H9 (cell line): ENCODE data around the gene THPO. TPM values are rescaled to one million over a fixed set of nuclear protein-coding genes. Genes with fewer than 3 reads are reported as not detected.
"Not testable (repeated sequence)": the region's sequence is repeated elsewhere in the genome, so short reads cannot be mapped to it uniquely, and the experiment has no call there.

ENCODE experiments used
- DNase-seq: peaks from one replicate; pipeline ENCODE4 v3.0.0-alpha.2; 2017
- H2AFZ ChIP-seq: one replicate; pipeline ENCODE4 v1.6.1; 2013; ENCODE audit warnings: mild to moderate bottlenecking, low read length, control low read depth, moderate library complexity
- H2AK5ac ChIP-seq: 2 replicates; pipeline ENCODE4 v1.6.1; 2013; ENCODE audit warnings: low read length, control low read depth, mixed read lengths; ENCODE audit not compliant: insufficient read length
- H2BK120ac ChIP-seq: one replicate; pipeline ENCODE4 v1.6.1; 2013; ENCODE audit warnings: low read depth, mild to moderate bottlenecking, low read length, control low read depth, inconsistent platforms; ENCODE audit not compliant: poor library complexity, severe bottlenecking
- H2BK12ac ChIP-seq: 2 replicates; pipeline ENCODE4 v1.6.1; 2013; ENCODE audit warnings: low read length, control low read depth, mixed read lengths, low read depth; ENCODE audit not compliant: insufficient read length
- H2BK15ac ChIP-seq: 2 replicates; pipeline ENCODE4 v1.6.1; 2013; ENCODE audit warnings: low read depth, low read length, control low read depth
- H2BK20ac ChIP-seq: one replicate; pipeline ENCODE4 v1.6.1; 2013; ENCODE audit warnings: low read depth, mild to moderate bottlenecking, low read length, control low read depth, inconsistent platforms; ENCODE audit not compliant: poor library complexity, severe bottlenecking
- H2BK5ac ChIP-seq: 2 replicates; pipeline ENCODE4 v1.6.1; 2013; ENCODE audit warnings: low read length, control low read depth, mixed read lengths; ENCODE audit not compliant: insufficient read length
- H3K14ac ChIP-seq: 2 replicates; pipeline ENCODE4 v1.6.1; 2013; ENCODE audit warnings: low read length, control low read depth; ENCODE audit not compliant: insufficient read depth
- H3K18ac ChIP-seq: 2 replicates; pipeline ENCODE4 v1.6.1; 2013; ENCODE audit warnings: low read depth, mild to moderate bottlenecking, mixed read lengths, low read length, control low read depth; ENCODE audit not compliant: insufficient read length
- H3K23ac ChIP-seq: 2 replicates; pipeline ENCODE4 v1.6.1; 2013; ENCODE audit warnings: low read length, control low read depth, mixed read lengths, low read depth; ENCODE audit not compliant: insufficient read length
- H3K23me2 ChIP-seq: 2 replicates; pipeline ENCODE4 v1.6.1; 2013; ENCODE audit warnings: low read depth, mild to moderate bottlenecking, mixed read lengths, low read length, control low read depth; ENCODE audit not compliant: insufficient read length, poor library complexity, severe bottlenecking
- H3K27ac ChIP-seq: 2 replicates; pipeline ENCODE4 v1.5.1; 2013; ENCODE audit warnings: low read length, control low read depth, mixed read lengths, low read depth; ENCODE audit not compliant: insufficient read length
- H3K27me3 ChIP-seq: 2 replicates; pipeline ENCODE4 v1.6.1; 2013; ENCODE audit warnings: low read length, control low read depth, inconsistent platforms; ENCODE audit not compliant: insufficient read depth
- H3K4ac ChIP-seq: 2 replicates; pipeline ENCODE4 v1.6.1; 2013; ENCODE audit warnings: low read depth, mild to moderate bottlenecking, control low read depth, inconsistent platforms, low read length, moderate library complexity
- H3K4me1 ChIP-seq: 2 replicates; pipeline ENCODE4 v1.6.1; 2013; ENCODE audit warnings: low read length, control low read depth, inconsistent platforms; ENCODE audit not compliant: insufficient read depth
- H3K4me2 ChIP-seq: 2 replicates; pipeline ENCODE4 v1.6.1; 2013; ENCODE audit warnings: low read length, control low read depth, mixed read lengths; ENCODE audit not compliant: insufficient read length, insufficient read depth
- H3K56ac ChIP-seq: 2 replicates; pipeline ENCODE4 v1.6.1; 2013; ENCODE audit warnings: low read depth, mild to moderate bottlenecking, mixed read lengths, low read length, control low read depth; ENCODE audit not compliant: insufficient read length
- H3K79me1 ChIP-seq: 2 replicates; pipeline ENCODE4 v1.6.1; 2013; ENCODE audit warnings: low read depth, mild to moderate bottlenecking, moderate library complexity, low read length, control low read depth, inconsistent platforms; ENCODE audit not compliant: insufficient read depth, poor library complexity, severe bottlenecking
- H3K79me2 ChIP-seq: 2 replicates; pipeline ENCODE4 v1.6.1; 2013; ENCODE audit warnings: low read length, control low read depth, inconsistent platforms; ENCODE audit not compliant: insufficient read depth
- H3K9ac ChIP-seq: 2 replicates; pipeline ENCODE4 v1.6.1; 2013; ENCODE audit warnings: low read length, control low read depth, mixed read lengths; ENCODE audit not compliant: insufficient read length; ENCODE audit errors: extremely low read depth
- H3K9me3 ChIP-seq: one replicate; pipeline ENCODE4 v1.6.1; 2013; ENCODE audit warnings: low read depth, low read length, inconsistent platforms; ENCODE audit not compliant: control insufficient read depth
- H3T11ph ChIP-seq: one replicate; pipeline ENCODE4 v1.6.1; 2013; ENCODE audit warnings: mild to moderate bottlenecking, low read length, control low read depth, inconsistent platforms
- H4K20me1 ChIP-seq: one replicate; pipeline ENCODE4 v1.6.1; 2013; ENCODE audit not compliant: control insufficient read depth, insufficient read length, insufficient read depth
- H4K5ac ChIP-seq: 2 replicates; pipeline ENCODE4 v1.6.1; 2013; ENCODE audit warnings: low read depth, mild to moderate bottlenecking, mixed read lengths, low read length, control low read depth; ENCODE audit not compliant: insufficient read length
- H4K8ac ChIP-seq: replicated peaks from 2 replicates; pipeline ENCODE4 v1.6.1; 2013; ENCODE audit warnings: low read length, control low read depth, mixed read lengths, low read depth; ENCODE audit not compliant: insufficient read length
- H4K91ac ChIP-seq: 2 replicates; pipeline ENCODE4 v1.6.1; 2013; ENCODE audit warnings: low read depth, mild to moderate bottlenecking, moderate library complexity, mixed read lengths, low read length, control low read depth; ENCODE audit not compliant: insufficient read length
- H3K27ac Mint-ChIP-seq, 3 experiments: 2 replicates in 2 of 3; 3 replicates in 1 of 3; pipeline ENCODE4 v1.8.0; 2020 to 2021; ENCODE audit warnings: mixed read lengths in 3 of 3, mild to moderate bottlenecking in 1 of 3, moderate library complexity in 1 of 3
- H3K27me3 Mint-ChIP-seq: 2 replicates; pipeline ENCODE4 v1.8.0; 2021; ENCODE audit warnings: low read depth, mild to moderate bottlenecking, moderate library complexity, mixed read lengths
- H3K36me3 Mint-ChIP-seq, 3 experiments: 2 replicates in 2 of 3; 3 replicates in 1 of 3; pipeline ENCODE4 v1.8.0; 2020 to 2021; ENCODE audit warnings: low read depth in 3 of 3, mixed read lengths in 3 of 3; ENCODE audit not compliant: insufficient read depth in 1 of 3
- H3K4me1 Mint-ChIP-seq, 2 experiments: 2 replicates each; pipeline ENCODE4 v1.8.0; 2020; ENCODE audit warnings: mixed read lengths in 2 of 2
- H3K4me3 Mint-ChIP-seq, 2 experiments: 2 replicates in 1 of 2; 3 replicates in 1 of 2; pipeline ENCODE4 v1.8.0; 2020 to 2021; ENCODE audit warnings: mild to moderate bottlenecking in 2 of 2, mixed read lengths in 2 of 2, moderate library complexity in 1 of 2
- H3K9me3 Mint-ChIP-seq, 2 experiments: 2 replicates in 1 of 2; 3 replicates in 1 of 2; pipeline ENCODE4 v1.8.0; 2020; ENCODE audit warnings: mild to moderate bottlenecking in 2 of 2, mixed read lengths in 2 of 2, moderate library complexity in 1 of 2
- WGBS: extraction: QIAGEN DNeasy Blood & Tissue Kit; methylation state at CpG from one replicate; pipeline ENCODE4 v1.1.7; 2013; ENCODE audit warnings: missing lambda C conversion rate, low lambda C conversion rate, mixed read lengths; ENCODE audit not compliant: insufficient read length; ENCODE audit errors: extremely low coverage; 5-methylcytosine and 5-hydroxymethylcytosine counted together
- total RNA-seq: library from RNA; stranded (reverse); gene quantifications from 2 replicates; pipeline ENCODE4 v1.2.1, GENCODE V29; 2021
- TF ChIP-seq, protein P1 (sequence below): fragments of 200-600 bp; sonication (generic); conservative IDR thresholded peaks from 3 replicates; pipeline ENCODE4 v1.8.0; 2021; ENCODE audit warnings: antibody characterized with exemption, mild to moderate bottlenecking

The THPO gene
- total RNA-seq, 1 experiment from 2014 or later: 0.85 TPM

- H3T11ph ChIP-seq: no peak overlapping the region
- no peak overlapping the region for H3K27ac ChIP-seq
- H3K4me3 Mint-ChIP-seq: no peak overlapping the region
- H2BK5ac ChIP-seq: no peak overlapping the region
- H2AFZ ChIP-seq: no peak overlapping the region
- H2BK15ac ChIP-seq: no peak overlapping the region
- H3K27me3 ChIP-seq: no peaks in the 10 kb centered on the region
- H3K4ac ChIP-seq: no peak overlapping the region
- H3K9ac ChIP-seq: no peak overlapping the region
- H3K18ac ChIP-seq: no peak overlapping the region
- 0 out of 2 replicates have a peak, but pooled peaks cover 2% of the 10 kb centered on the region for H3K4me1 ChIP-seq
- H3K14ac ChIP-seq: no peak overlapping the region
- peaks cover 14 to 37% (median 20%) of the 10 kb centered on the region in 3 experiments for H3K36me3 Mint-ChIP-seq
- H4K20me1 ChIP-seq: peaks cover 4% of the 10 kb centered on the region
- no peak overlapping the region for H4K91ac ChIP-seq
- no peaks in the 10 kb centered on the region for H3K9me3 ChIP-seq
- no peak overlapping the region for H3K23ac ChIP-seq
- no peaks in the 10 kb centered on the region for H3K79me2 ChIP-seq
- H3K27ac Mint-ChIP-seq: no peak overlapping the region; a peak in 2 of 7 replicates
- H3K23me2 ChIP-seq: peaks cover 3% of the 10 kb centered on the region
- H2BK20ac ChIP-seq: no peak overlapping the region
- H3K27me3 Mint-ChIP-seq: no peaks in the 10 kb centered on the region
- no peak for DNase-seq
- H3K9me3 Mint-ChIP-seq: no peaks in the 10 kb centered on the region; a peak in 1 of 5 replicates
- H3K56ac ChIP-seq: no peak overlapping the region
- no peaks in the 10 kb centered on the region for H3K79me1 ChIP-seq
- H2AK5ac ChIP-seq: no peak overlapping the region
- H3K4me1 Mint-ChIP-seq: peaks cover 27 to 31% of the 10 kb centered on the region in 2 experiments
- H4K8ac ChIP-seq: no peak overlapping the region
- WGBS: no CpG with 5 or more reads among the region's 7 CpGs
- H3K4me2 ChIP-seq: no peak overlapping the region
- TF ChIP-seq, protein P1, sequence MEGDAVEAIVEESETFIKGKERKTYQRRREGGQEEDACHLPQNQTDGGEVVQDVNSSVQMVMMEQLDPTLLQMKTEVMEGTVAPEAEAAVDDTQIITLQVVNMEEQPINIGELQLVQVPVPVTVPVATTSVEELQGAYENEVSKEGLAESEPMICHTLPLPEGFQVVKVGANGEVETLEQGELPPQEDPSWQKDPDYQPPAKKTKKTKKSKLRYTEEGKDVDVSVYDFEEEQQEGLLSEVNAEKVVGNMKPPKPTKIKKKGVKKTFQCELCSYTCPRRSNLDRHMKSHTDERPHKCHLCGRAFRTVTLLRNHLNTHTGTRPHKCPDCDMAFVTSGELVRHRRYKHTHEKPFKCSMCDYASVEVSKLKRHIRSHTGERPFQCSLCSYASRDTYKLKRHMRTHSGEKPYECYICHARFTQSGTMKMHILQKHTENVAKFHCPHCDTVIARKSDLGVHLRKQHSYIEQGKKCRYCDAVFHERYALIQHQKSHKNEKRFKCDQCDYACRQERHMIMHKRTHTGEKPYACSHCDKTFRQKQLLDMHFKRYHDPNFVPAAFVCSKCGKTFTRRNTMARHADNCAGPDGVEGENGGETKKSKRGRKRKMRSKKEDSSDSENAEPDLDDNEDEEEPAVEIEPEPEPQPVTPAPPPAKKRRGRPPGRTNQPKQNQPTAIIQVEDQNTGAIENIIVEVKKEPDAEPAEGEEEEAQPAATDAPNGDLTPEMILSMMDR: no peak
- no peak overlapping the region for H4K5ac ChIP-seq
- H2BK12ac ChIP-seq: no peak overlapping the region
- no peak overlapping the region for H2BK120ac ChIP-seq
Observed at GRCh38 chr3:184341925-184342324, 36.1 kb downstream of the THPO start.

- not testable (repeated sequence) for H2BK120ac ChIP-seq, H2AK5ac ChIP-seq, DNase-seq, H3K23ac ChIP-seq, H3K4me1 ChIP-seq, H3K9me3 Mint-ChIP-seq, H3K4me2 ChIP-seq, H3K27me3 ChIP-seq, H4K91ac ChIP-seq, H3K27me3 Mint-ChIP-seq, H3K14ac ChIP-seq, H3K4me3 Mint-ChIP-seq, H2BK5ac ChIP-seq, H3K4ac ChIP-seq, H3K9ac ChIP-seq, H4K5ac ChIP-seq, H4K20me1 ChIP-seq, H2AFZ ChIP-seq, H2BK15ac ChIP-seq, H3K79me1 ChIP-seq, H3K27ac ChIP-seq, H3T11ph ChIP-seq, H3K9me3 ChIP-seq, H2BK20ac ChIP-seq, H3K56ac ChIP-seq, H2BK12ac ChIP-seq, H3K79me2 ChIP-seq, H4K8ac ChIP-seq, H3K18ac ChIP-seq
- Mint-ChIP-seq H3K4me1 (peaks cover 32 to 33% of the 10 kb centered on the region in 2 experiments), H3K36me3 (peaks cover 13 to 34% (median 19%) of the 10 kb centered on the region in 3 experiments), H3K27ac (peak overlapping the region in 1 of 3 experiments; percentile 18; a peak in 1 of 7 replicates)
- WGBS: no CpG with 5 or more reads among the region's 19 CpGs
- peaks cover 10% of the 10 kb centered on the region for H3K23me2 ChIP-seq
Observed at GRCh38 chr3:184339451-184340135, 38.4 kb downstream of the THPO start.
